HG02763 (cell line): ENCODE data around the gene SLIT3.

Experiments used
- ATAC-seq: cut with Tn5 transposase; IDR thresholded peaks from one replicate; pipeline ENCODE4 v1.9.1; 2021; ENCODE audit warnings: mild to moderate bottlenecking, moderate library complexity; ENCODE audit not compliant: unreplicated experiment

The SLIT3 gene

DNA sequence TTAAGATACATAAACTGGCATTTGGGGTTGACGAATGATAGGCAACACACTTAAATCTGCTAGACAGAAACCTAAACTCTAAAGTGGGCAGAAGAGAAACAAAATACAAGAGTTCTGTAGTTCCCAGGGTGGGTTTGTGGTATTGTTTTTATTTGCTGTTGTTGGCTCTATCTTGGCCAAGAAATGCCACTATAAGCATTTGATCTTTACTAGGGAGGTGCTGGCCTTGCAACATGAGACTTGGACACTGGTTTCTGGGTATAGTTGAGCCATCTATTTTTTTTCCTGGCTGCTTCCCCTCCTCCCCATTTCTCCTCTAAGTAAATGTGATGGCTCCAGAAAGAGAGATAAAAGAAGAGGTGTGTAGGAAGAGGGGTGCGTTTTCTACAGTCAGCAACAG, 251.2 kb downstream of the SLIT3 start:
- no peak for ATAC-seq

DNA sequence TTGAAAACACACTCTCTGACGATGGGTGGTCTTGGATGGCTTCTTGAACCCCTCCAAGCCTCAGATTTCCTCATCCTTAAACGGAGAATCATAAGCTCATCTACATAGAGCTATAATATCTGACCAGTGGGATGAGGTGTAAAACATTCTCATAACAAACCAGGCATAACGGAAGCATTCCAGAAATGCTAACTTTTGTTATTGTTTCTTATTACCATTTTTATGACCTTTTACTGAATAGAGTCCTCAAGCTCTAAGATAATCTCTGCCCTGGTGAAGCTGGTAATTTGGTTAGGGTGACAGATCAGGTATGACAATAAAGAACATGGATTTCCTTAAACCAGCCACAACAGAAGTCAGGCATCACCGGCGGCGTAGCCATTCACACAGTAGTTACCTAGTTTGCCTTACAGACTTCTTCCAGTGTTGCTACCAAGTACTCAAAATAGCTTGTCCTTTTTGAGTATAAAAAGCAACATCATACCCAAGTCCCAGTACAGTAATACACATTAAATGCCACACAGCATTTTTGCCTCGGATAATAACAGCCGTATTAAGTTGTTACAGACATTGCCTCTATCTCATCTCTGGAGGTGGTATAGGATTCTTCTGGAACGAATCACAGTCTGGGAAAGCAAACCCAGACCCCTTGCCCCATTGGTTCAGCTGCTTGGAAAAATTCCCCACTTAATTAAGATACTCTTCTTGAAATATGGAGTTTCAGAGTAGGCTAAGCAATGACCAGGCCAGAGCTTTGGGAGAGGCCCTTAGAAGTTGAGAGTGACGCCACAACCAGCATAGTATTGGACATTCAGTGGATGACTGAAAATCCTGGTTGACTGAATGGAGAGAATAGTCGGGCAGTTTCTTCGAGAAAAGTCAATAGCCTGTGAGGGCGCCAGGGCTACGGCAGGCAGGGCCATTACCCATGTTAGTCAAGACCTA, 252.5 kb downstream of the SLIT3 start:
- no peak for ATAC-seq

DNA sequence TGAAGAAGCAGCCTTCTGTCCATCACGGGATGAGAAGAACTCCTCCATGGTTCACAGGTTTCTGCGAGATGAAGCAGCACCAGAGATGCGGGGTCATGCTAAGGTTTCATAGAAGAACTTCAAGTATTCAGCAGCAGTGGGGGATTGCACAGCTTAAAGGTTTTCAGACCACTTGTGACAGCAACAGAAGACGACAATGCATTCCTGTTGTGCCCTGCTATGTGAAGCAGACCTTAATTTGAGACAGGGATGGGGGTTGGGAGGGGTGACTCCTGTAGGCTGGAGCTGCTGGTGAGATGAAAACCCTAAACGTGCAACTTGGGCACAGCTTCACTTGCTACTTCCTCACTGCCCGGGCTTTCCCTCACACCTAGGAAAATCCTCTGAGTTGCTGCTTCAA, 256.0 kb downstream of the SLIT3 start:
- ATAC-seq = no peak

DNA sequence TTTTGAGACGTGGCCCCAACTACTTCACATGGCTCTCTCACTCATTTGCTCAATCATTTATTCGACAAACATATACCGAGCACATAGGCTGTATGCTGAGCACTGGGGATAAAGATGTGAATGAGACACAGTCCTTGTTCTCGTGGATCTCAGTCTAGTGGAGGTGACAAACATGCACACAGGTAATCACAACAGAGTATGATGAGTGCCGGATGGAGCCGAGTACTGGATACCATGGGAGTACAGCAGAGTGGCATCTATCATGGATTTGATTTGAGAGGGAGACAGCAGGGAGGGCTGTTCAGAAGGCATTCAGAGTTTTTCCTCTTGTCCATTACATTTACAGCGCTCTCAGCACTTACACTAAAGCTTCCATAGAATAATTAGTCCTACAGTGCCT, 259.8 kb downstream of the SLIT3 start:
- no peak for ATAC-seq

GRCh38 chr5:169039592-169039991, 261.3 kb downstream of the SLIT3 start:
- no peak for ATAC-seq

DNA sequence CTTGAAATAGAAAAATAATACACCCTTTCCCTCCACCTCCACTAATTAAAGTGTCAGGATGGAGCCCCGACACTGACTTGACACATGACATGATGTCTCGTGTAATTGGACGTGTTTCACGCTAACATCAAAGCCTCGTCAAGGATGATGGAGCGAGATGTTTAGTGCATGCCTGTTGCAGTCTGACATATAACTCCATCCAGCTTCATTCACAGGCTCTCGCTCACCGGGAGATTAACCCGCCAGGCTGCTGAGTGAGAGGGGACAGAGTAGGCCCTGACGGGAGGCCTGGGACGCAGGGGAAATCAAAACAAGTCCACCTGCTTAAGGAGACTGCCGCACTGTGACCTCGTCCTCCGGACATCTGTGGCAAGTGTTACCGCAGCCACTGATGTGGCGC, 263.5 kb downstream of the SLIT3 start:
- no peak for ATAC-seq

- no peak for ATAC-seq
Measured at GRCh38 chr5:169036079-169036805, 264.7 kb downstream of the SLIT3 start.

- ATAC-seq = no peak
Measured at GRCh38 chr5:169029661-169030274, 271.2 kb downstream of the SLIT3 start.

DNA sequence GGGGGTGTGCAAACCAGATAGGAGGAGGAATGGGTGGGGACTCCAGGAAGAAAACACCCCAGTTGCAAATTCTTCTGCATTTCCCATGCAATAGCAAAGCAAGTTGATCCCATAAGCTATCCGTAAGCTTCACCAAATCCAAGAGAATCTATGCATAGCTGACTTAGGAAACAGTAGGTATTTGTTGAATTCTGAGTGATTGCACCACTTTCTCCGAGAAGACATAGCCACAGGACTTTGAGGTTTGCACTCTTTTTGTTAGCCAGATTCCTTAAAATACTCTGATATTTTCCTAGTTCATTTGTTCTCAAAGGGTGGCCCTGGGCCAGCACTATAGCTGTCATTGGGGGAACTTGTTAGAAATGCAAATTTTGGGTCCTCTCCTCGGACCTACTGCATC, 271.9 kb downstream of the SLIT3 start:
- ATAC-seq = no peak

DNA sequence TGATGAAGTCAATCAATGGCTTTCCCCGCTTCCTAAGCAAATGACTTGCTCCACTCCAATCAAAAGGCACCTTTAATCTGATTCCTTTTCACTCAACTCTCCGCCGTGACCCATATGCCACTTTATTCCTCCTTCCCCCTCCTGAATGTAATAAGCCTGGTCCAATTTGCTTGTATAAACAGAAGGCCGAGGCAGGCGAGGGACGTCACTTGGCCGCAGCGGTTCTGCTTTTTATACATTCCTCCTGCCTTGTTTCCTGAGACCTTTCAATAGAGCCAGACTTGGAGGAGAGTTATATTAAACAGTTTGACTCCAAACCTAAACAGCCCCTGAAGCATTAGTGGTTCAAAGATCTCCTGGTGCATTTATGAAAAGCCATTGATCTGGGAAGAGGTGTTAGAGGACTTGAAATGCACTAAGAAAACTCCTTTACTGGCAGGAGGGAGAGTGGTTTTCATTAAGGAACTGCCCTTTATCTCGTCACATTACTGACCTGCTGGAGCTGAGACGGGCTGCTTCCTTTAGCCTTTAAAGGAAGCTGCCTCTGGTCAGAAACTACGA, 273.4 kb downstream of the SLIT3 start:
- ATAC-seq = no peak

- no peak for ATAC-seq
Measured at GRCh38 chr5:169025491-169025890, 275.4 kb downstream of the SLIT3 start.

DNA sequence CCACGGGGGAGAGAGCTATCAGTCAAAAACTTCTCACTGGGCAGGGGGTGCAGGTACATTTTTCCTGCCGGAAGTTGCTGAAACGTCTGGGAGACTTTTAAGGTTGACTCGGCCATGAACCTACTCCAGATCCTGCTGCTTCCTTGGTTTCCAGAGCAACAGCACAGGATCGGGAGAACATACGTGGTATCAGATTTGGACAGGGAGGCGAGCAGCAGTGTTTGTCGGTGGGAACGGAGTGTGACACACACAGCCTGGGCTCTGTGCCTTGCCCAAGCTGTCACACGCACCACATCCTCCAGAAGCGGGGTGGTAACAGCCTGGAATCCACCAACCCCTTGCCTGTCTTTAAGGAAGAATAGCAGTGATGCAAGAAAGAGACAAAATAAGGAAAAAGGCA, 276.5 kb downstream of the SLIT3 start:
- no peak for ATAC-seq

- no peak for ATAC-seq
Measured at GRCh38 chr5:169022718-169023117, 278.2 kb downstream of the SLIT3 start.

- ATAC-seq = no peak
Measured at GRCh38 chr5:169020102-169020501, 280.8 kb downstream of the SLIT3 start.

DNA sequence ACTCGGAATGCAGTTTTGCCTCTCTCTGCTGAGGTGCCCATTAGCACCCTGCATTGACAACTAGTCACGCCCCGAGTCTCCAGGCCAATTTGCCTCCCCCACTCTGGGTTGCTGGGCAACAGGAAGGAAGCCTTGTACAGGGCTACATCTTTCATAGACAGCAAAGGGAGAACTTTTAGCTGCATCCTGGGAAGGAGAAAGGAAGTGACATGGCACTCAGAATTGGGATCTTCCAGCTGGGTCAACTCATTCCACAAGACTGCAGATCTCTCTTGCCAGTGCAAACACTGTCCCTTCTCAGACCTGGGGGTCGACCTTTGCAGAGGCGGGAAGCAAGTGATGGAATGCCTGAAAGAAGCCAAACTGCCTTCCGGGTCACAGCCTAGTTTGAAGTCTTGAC, 282.0 kb downstream of the SLIT3 start:
- no peak for ATAC-seq

DNA sequence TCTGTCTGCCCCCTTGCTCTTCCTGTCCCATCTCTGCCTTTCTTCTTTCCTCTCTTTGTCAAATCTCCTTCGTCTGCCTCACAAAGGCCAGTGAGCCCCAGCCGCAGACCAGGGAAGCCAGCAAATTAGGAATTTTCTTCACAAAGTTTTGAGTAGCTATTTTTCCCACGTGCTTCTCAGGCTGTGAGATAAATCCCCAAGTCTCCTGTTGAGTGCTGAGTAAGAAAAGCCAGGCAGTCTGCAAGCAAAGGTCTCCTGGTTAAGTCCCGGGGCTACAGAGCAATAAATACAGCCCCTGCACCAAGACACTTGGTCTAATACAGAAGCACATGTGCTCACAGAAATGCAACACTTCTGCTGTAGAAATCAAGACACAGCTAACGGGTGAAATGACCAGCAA, 284.9 kb downstream of the SLIT3 start:
- ATAC-seq = no peak

- ATAC-seq = no peak
Measured at GRCh38 chr5:169013846-169014245, 287.1 kb downstream of the SLIT3 start.

GRCh38 chr5:169013208-169013728, 287.7 kb downstream of the SLIT3 start:
- ATAC-seq = no peak

DNA sequence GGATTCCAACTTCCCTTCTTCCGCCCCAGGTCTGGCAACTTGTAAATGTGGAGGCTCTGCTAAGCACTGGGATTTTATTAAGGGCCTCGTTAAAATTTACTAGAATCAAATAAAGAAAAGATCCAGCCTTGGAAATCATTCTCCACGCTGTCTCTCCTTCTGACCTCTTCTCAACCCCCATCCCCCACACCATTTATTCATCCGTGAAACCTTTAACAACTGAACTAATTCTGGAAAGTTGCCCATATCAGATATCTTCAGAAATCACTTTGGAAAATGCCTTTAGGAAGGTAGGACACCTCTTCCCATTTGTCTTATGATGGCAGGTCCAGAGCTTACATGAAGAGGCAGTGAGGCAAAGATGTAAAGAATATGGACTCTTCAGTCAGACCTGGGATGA, 288.5 kb downstream of the SLIT3 start:
- no peak for ATAC-seq

DNA sequence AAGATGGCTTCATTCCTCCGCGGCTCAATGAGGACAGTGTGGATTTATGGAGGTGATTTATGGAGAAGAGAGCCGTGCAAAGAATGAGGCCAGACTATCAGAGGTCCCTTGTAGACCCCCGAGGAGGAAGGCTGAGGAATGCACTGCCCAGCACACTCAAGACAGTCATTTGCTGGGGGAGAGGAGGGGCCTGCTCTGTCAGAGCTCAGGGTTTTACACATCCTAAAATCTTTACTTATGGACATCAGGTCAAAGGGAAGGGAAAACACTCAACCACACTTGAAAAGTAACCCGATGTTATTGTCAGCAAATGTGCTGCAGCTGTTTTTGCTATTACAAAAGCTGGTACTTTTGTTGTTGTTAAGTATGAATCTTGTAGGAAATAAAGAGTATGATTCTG, 289.5 kb downstream of the SLIT3 start:
- ATAC-seq = no peak

DNA sequence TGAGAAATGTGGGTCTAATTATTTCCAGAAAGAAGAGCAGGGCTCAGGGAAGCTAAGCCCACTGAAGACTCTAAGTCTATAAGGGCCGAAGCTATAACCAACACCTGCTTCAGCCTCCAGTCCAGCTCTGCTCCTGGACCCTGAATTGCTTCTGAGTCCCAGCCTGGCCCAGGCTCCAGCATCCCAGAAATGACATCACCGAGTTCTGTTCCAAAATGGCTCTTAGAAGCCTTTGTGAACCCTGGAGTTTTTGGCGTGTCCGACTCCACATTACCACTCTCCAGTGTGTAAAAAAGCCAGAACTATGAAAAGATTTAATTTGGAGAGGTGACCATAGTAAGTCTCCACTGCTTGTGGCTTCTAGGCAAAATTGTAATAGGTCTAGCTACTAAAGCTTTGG, 289.9 kb downstream of the SLIT3 start:
- ATAC-seq = no peak
